RWPE2 (cell line): ENCODE results near the gene CDK3.
A peak's percentile ranks its signal among the peaks of the same experiment; 100 is the strongest.

ENCODE experiments used
- ATAC-seq: fragments of 200-7000 bp; cut with Tn5 transposase; 3 replicates; pipeline ENCODE4 v1.9.1; 2021; ENCODE audit warnings: low read depth
- DNase-seq: peaks from one replicate; pipeline ENCODE4 v3.0.0-alpha.2; 2020; ENCODE audit warnings: low spot score
- H3K27ac ChIP-seq: fragments of 450-650 bp; 2 replicates; pipeline ENCODE4 v1.5.1; 2017; ENCODE audit warnings: mild to moderate bottlenecking; ENCODE audit not compliant: poor library complexity, severe bottlenecking
- H3K27me3 ChIP-seq: fragments of 250-450 bp; sonication (Bioruptor Pico); 2 replicates; pipeline ENCODE4 v1.5.1; 2021; ENCODE audit warnings: mild to moderate bottlenecking, moderate library complexity; ENCODE audit not compliant: insufficient read depth, poor library complexity, severe bottlenecking
- H3K36me3 ChIP-seq: fragments of 250-450 bp; sonication (Bioruptor Pico); 2 replicates; pipeline ENCODE4 v1.5.1; 2020; ENCODE audit warnings: low read depth, mild to moderate bottlenecking, moderate library complexity
- H3K4me1 ChIP-seq: fragments of 250-450 bp; sonication (Bioruptor Pico); 2 replicates; pipeline ENCODE4 v1.5.1; 2021; ENCODE audit warnings: mild to moderate bottlenecking, moderate library complexity; ENCODE audit not compliant: insufficient read depth, poor library complexity, severe bottlenecking
- H3K4me3 ChIP-seq: fragments of 250-450 bp; sonication (Bioruptor Pico); 2 replicates; pipeline ENCODE4 v1.5.1; 2021; ENCODE audit warnings: mild to moderate bottlenecking, moderate library complexity; ENCODE audit not compliant: severe bottlenecking
- H3K9me3 ChIP-seq: fragments of 250-450 bp; sonication (Bioruptor Pico); 2 replicates; pipeline ENCODE4 v1.5.1; 2021; ENCODE audit warnings: mild to moderate bottlenecking, moderate library complexity; ENCODE audit not compliant: severe bottlenecking
- CTCF ChIP-seq: fragments of 450-650 bp; IDR thresholded peaks from one replicate; pipeline ENCODE4 v1.5.1; 2017; ENCODE audit warnings: mild to moderate bottlenecking, moderate library complexity; ENCODE audit not compliant: poor library complexity, severe bottlenecking

CDK3 gene

DNA sequence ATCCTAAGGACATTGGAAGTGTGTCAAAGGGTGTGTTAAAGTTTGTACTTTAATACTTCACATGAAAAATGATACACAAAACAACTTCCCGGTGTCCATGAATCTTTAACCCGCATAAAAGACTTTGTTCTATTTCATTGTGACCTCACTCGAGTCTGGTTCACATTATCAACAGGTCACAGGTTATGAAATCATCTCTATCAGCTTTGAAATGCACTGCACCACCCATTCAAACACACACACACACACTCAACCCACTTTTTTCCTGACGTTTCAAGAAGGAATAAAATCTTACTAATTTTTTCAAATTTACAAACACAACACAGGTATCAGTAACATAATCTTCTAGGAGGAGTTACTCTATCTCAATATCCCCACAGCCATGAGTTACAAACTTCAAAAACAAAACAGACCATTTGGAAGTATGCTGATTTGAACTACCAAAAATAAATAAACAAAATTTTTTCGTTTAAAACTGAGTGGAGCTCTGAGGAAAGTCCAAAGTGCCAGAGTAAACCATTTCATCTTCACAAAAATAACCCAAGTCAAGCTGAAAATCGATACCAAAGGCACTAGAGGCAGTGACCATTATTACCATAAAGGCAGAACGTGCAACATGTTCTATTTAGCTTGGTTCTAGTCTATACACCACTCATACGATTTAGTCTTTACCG is 24.3 kb upstream of the CDK3 start:
- ATAC-seq = no peak
- TF ChIP-seq CTCF = no peak
- H3K36me3 ChIP-seq = peaks cover 10% of the 10 kb centered on the region
- no peak overlapping the region for H3K4me3 ChIP-seq
- H3K9me3 ChIP-seq = no peaks in the 10 kb centered on the region
- DNase-seq = no peak
- no peak overlapping the region for H3K27ac ChIP-seq
- no peaks in the 10 kb centered on the region for H3K27me3 ChIP-seq
- H3K4me1 ChIP-seq = peaks cover 8% of the 10 kb centered on the region

GRCh38 chr17:75978938-75979704 is 21.5 kb upstream of the CDK3 start, which contains the start of the genes ACOX1 and TEN1:
Gene ACOX1 (minus strand): TSS chr17:75979166. CDS start chr17:75979073, 93 bp downstream.
Gene TEN1 (plus strand): TSS chr17:75979240. CDS start chr17:75986193, 6,953 bp downstream.
- DNase-seq (peak; percentile 99), ATAC-seq (peak; percentile 92)
- H3K27me3 ChIP-seq = no peaks in the 10 kb centered on the region
- H3K9me3 ChIP-seq = no peaks in the 10 kb centered on the region
- H3K27ac ChIP-seq = peak within 1 kb of the TSS; percentile 75
- H3K4me1 ChIP-seq = peaks cover 13% of the 10 kb centered on the region
- H3K4me3 ChIP-seq = peak within 1 kb of the TSS; percentile 61
- TF ChIP-seq CTCF = peak; percentile 45
- H3K36me3 ChIP-seq = 0 out of 2 replicates have a peak, but pooled peaks cover 3% of the 10 kb centered on the region

- Histone ChIP-seq H3K4me1 (peaks cover 13% of the 10 kb centered on the region), H3K4me3 (peak overlapping the region; percentile 61), H3K36me3 (0 out of 2 replicates have a peak, but pooled peaks cover 3% of the 10 kb centered on the region), H3K27me3 (no peaks in the 10 kb centered on the region), H3K27ac (peak overlapping the region; percentile 75), H3K9me3 (no peaks in the 10 kb centered on the region)
- ATAC-seq (peak; percentile 37), DNase-seq (no peak)
- TF ChIP-seq CTCF = no peak
Observed at GRCh38 chr17:75979705-75980187, 20.9 kb upstream of the CDK3 start.

GRCh38 chr17:75980188-75981018 is 20.3 kb upstream of the CDK3 start:
- H3K9me3 ChIP-seq = no peaks in the 10 kb centered on the region
- H3K36me3 ChIP-seq = 0 out of 2 replicates have a peak, but pooled peaks cover 3% of the 10 kb centered on the region
- no peak for DNase-seq
- peak overlapping the region; percentile 75 for H3K27ac ChIP-seq
- no peak for ATAC-seq
- H3K27me3 ChIP-seq = no peaks in the 10 kb centered on the region
- no peak for TF ChIP-seq CTCF
- H3K4me1 ChIP-seq = peaks cover 13% of the 10 kb centered on the region
- peak overlapping the region; percentile 61 for H3K4me3 ChIP-seq
